ENCODE results near the gene PHPT1.

Gene PHPT1

DNA sequence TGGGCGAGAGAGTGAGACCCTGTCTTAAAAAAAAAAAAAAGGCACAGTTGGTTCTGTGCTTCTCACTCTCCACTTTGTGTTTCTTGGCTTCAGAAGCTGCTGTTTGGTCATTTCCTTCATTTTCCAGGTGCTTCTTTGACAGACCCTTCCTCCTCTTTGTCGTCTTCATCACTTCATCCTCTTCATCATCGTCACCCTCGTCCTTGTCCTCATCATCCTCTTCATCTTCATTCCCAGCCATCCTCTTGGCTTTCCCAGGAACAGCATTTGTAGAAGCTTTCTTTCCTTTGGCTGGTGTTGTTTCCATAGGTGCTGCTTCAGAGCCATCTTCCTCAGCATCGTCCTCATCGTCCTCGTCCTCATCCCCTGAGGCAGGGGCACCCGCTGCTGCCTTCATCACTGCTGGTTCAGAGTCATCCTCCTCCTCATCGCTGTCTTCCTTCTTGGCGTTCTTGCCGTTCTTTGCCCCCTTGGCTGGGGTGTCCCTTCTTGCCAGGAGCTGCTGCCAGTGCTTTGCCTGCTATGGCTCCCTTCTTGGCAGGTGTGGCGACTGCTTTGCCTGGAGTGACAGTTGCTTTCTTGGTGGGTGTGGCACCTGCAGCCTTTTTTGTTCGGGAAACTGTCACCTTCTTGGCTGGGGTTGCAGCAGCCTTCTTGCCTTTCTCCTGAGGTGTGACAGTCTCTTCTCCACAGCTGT is 34.3 kb upstream of the PHPT1 start:
- Mint-ChIP-seq H3K27ac (no peak overlapping the region), H3K9me3 (no peaks in the 10 kb centered on the region), H3K4me3 (no peak overlapping the region), H3K36me3 (peaks cover 66% of the 10 kb centered on the region), H3K4me1 (peaks cover 42% of the 10 kb centered on the region)
- DNase-seq (ENCODE audit: low spot score in 2 of 2) (no peak), ATAC-seq (no peak)

DNA sequence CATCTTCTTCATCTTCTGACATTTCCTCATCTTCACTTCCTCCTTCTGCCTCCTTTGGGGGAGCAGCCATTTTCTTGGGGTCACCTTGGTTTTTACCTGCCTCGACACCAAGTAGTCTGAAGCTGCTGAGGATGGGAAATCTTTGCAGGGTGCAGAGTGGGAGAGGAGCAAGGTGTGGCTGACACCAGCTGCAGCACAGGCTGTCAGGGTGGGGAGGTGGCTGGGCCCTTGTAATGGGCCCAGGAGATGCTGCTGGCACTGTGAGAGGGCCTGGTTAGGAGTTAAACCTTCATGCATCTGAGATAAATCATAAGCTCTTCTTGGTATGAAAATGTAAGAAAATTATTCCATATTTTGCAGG is 33.8 kb upstream of the PHPT1 start:
- DNase-seq (ENCODE audit: low spot score in 2 of 2): no peak
- peaks cover 37% of the 10 kb centered on the region for H3K4me1 Mint-ChIP-seq
- no peak overlapping the region for H3K4me3 Mint-ChIP-seq
- H3K9me3 Mint-ChIP-seq: no peaks in the 10 kb centered on the region
- peaks cover 64% of the 10 kb centered on the region for H3K36me3 Mint-ChIP-seq
- no peak for ATAC-seq
- no peak overlapping the region for H3K27ac Mint-ChIP-seq

GRCh38 chr9:136820971-136821825 is 28.0 kb upstream of the PHPT1 start:
- no peak for ATAC-seq
- DNase-seq (ENCODE audit: low spot score in 2 of 2): no peak
- Mint-ChIP-seq H3K4me3 (no peak overlapping the region), H3K4me1 (peaks cover 6% of the 10 kb centered on the region), H3K36me3 (peaks cover 52% of the 10 kb centered on the region), H3K9me3 (no peaks in the 10 kb centered on the region), H3K27ac (no peak overlapping the region)

DNA sequence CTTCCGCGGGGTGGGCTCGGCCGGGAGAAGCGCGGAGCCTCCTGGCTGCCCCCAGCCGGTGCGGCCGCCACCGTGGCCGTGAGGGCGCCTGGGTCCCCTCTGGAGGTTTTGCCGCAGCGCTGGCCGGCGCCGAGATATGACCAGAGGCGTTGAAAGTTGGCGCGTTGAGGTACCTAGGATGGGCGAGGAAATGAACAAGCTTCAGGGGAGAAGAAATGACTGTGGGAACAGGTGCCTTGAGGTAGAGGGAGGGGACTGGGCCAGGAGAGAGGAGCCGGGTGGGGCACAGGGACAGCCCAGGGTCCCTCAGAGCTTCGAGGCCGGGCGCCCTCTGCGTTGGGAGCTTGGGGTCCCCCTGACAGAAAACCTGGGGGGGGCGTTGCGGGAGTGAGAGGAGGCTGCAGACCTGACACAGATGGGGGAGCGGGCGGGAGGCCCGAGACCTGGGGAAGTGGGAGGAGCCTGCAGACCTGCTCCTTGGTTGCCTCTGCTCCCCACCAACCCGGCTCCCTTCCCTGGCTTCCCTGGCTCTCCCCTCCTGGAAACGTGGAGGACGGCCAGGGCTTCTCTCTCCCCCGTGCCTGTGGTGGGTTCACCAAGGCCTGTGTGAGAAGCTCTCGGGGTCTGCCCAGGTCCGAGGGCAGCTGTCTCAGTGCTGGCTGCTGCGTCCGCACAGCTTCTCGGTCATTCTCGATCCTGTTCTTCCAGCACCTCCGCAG is 27.2 kb upstream of the PHPT1 start:
- Mint-ChIP-seq H3K4me3 (no peak overlapping the region), H3K27ac (no peak overlapping the region), H3K4me1 (peaks cover 6% of the 10 kb centered on the region), H3K36me3 (peaks cover 47% of the 10 kb centered on the region), H3K9me3 (no peaks in the 10 kb centered on the region)
- ATAC-seq (no peak), DNase-seq (ENCODE audit: low spot score in 2 of 2) (no peak)

DNA sequence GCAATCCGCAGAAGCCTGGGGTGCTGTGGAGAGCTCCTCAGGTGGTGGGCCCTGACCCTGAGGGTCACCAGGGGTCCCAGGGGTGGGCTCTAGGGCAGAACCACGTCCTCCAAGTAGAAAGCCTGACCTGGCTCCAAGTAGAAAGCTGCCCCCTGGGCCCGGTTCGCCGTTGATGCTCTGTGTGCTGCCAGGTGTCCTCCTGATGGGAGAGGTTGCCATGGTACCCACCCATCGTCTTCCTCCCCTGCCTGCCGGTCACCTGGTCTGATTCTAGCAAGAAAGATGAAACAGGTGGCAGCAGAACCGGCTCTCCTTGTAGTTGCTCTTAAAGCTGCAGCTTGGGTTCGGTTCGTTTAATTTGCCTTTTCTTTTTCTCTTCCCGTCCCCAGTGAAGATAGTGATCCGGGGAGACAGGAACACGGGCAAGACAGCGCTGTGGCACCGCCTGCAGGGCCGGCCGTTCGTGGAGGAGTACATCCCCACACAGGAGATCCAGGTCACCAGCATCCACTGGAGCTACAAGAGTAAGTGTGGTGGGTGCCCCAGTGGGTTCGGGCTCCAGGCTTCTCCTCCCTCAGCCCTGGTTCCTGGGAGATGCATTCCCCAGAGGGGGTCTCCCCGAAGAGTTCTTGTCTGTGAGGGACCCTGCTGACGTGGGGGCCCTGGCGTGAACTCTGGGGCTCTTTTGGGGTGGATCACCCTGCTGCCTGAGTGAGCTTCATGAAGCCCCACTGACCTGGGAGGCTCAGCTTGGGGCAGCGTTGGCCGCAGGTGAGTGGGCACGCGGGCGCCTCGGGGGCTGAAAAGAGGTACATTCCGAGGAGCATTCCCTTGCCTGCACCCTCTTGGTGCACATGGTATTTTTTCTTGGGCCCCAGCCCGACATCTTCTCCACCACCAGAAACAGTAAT is 25.8 kb upstream of the PHPT1 start:
- Mint-ChIP-seq H3K4me3 (no peak overlapping the region), H3K4me1 (peaks cover 6% of the 10 kb centered on the region), H3K9me3 (no peaks in the 10 kb centered on the region), H3K27ac (no peak overlapping the region), H3K36me3 (peaks cover 42% of the 10 kb centered on the region)
- no peak for ATAC-seq
- DNase-seq (ENCODE audit: low spot score in 2 of 2): no peak

DNA sequence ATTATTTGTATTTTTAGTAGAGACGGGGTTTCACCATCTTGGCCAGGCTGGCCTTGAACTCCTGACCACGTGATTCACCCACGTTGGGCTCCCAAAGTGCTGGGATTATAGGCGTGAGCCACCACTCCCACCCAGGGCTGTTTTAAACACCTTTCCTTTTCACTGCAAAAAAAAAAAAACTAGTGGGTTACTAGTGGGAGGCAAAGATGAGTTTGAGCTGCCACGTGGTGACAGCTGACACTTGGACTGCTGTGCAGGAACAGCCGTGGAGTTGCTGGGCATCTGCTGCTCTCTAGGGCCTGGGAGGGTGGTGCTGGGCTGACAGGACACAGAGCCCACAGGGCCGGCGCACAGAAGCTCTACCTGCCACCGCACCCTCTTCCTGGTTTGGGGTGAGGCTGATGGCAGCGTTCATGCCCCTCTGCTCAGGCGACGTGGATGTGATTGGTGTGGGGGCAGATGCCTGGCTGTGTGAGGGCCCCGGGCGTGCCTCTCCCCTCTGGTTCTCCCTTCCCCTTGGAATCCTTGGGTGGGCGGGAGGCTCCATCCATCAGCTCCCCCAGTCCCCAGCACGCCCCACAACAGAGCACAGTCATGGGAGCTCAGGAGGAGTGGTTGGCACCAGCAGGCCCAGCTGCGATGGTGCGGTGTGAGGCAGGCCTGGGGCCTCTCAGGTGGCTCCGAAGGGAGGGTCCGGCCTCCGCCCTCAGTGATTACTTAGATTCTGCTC is 24.5 kb upstream of the PHPT1 start:
- Mint-ChIP-seq H3K27ac (no peak overlapping the region), H3K4me1 (peaks cover 6% of the 10 kb centered on the region), H3K9me3 (no peaks in the 10 kb centered on the region), H3K36me3 (peaks cover 43% of the 10 kb centered on the region), H3K4me3 (no peak overlapping the region)
- no peak for ATAC-seq
- no peak for DNase-seq (ENCODE audit: low spot score in 2 of 2)

- Mint-ChIP-seq H3K36me3 (peaks cover 42% of the 10 kb centered on the region), H3K27ac (no peak overlapping the region), H3K4me1 (peaks cover 6% of the 10 kb centered on the region), H3K4me3 (no peak overlapping the region), H3K9me3 (no peaks in the 10 kb centered on the region)
- ATAC-seq (no peak), DNase-seq (ENCODE audit: low spot score in 2 of 2) (no peak)
These were observed 23.7 kb upstream of the PHPT1 start for GRCh38 chr9:136825295-136826187.

DNA sequence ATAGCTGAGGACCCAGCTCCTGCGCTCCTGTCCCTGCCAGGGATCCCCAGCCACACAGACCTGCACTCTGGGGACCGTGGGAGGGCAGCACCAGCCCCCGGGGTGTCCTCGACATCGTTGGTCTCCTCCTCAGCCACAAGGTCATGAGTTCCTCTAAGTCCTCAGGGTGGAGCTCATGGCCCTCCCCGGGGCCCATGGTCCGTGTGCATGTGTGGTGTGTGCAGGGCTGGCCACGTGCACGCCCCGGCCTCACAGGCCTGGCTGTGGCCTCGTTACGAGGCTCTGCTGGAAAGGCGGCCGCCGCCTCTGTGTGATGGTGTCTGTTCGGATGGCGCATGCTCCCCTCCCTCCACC is 23.0 kb upstream of the PHPT1 start:
- no peaks in the 10 kb centered on the region for H3K9me3 Mint-ChIP-seq
- H3K4me3 Mint-ChIP-seq: no peak overlapping the region
- no peak overlapping the region for H3K27ac Mint-ChIP-seq
- no peak for DNase-seq (ENCODE audit: low spot score in 2 of 2)
- H3K4me1 Mint-ChIP-seq: peaks cover under 1% of the 10 kb centered on the region
- ATAC-seq: no peak
- H3K36me3 Mint-ChIP-seq: peaks cover 46% of the 10 kb centered on the region

- no peak for ATAC-seq
- H3K4me1 Mint-ChIP-seq: no peaks in the 10 kb centered on the region
- no peaks in the 10 kb centered on the region for H3K9me3 Mint-ChIP-seq
- no peak overlapping the region for H3K27ac Mint-ChIP-seq
- H3K4me3 Mint-ChIP-seq: no peak overlapping the region
- peaks cover 51% of the 10 kb centered on the region for H3K36me3 Mint-ChIP-seq
- DNase-seq (ENCODE audit: low spot score in 2 of 2): no peak
These were observed 22.3 kb upstream of the PHPT1 start for GRCh38 chr9:136826703-136827582.

DNA sequence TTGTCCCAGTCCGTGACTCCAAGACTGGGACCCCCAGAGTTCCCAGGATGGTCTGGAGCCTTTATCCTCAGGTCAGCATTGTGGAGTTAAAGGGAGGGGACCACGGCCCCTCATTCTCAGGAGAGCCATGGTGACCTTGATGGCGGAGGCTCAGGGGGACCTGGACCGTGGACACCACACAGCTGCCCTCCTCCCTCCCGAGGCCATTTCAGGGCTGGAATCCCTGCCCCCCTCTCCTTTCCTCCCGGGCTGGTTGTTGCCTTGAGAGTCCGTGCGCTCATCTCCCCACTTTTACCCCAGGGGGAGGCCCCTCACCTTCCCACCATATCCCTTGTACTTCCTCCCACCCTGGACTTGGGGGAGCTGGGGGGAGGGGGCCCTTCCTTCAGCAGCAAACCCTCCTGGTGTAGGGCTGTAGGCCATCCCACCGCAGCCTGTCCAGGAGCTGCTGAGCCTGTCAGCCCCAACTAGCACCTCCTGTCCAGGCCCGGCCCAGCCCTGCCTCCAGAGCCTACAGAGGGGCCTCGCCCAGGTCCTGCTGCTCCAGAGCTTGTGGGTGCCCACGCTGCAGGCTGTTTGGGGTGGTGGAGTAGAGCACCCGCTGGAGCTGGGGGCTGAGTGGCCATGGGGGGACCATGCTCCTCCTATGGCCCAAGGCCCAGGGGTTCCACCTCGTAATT is 21.3 kb upstream of the PHPT1 start:
- no peak overlapping the region for H3K4me3 Mint-ChIP-seq

DNA sequence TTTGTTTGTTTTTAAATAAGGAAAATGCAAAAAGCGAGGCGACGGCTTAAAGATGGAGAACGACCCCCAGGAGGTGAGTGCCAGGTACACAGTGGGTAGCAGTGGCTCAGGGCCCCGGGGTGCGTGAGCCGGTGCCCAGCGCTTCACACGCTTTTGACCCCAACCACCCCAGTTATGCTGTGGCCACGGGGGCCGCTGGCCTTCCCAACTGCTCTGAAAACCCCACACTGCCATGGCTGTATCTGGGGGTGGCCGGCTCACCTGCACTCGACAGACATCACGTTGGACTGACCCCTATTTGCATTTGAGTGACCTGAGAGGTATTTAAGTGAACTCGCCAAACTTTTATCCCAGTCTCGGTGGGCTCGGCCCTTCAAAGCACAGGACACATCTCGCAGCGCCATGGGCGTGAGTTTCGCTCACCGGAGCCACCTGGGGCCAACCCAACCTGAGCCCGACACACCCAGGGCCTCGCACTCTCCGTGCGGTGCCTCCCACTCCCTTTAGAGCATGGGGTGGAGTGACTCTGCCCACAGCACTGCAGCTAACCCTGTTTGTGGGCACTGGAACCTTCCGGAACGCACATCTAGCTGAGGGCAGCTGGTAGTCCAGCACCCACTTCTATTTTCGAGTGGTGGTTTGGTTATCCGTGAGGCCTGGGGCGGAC is 20.6 kb upstream of the PHPT1 start:
- no peak overlapping the region for H3K27ac Mint-ChIP-seq
- H3K9me3 Mint-ChIP-seq: no peaks in the 10 kb centered on the region
- H3K36me3 Mint-ChIP-seq: peaks cover 44% of the 10 kb centered on the region
- DNase-seq (ENCODE audit: low spot score in 2 of 2): no peak
- no peak overlapping the region for H3K4me3 Mint-ChIP-seq
- H3K4me1 Mint-ChIP-seq: no peaks in the 10 kb centered on the region
- ATAC-seq: no peak

More for the DNA sequence above, 21.3 kb upstream of the PHPT1 start:
- DNase-seq (ENCODE audit: low spot score in 2 of 2) (no peak), ATAC-seq (no peak)
- no peaks in the 10 kb centered on the region for H3K9me3 Mint-ChIP-seq
- peaks cover 51% of the 10 kb centered on the region for H3K36me3 Mint-ChIP-seq
- no peaks in the 10 kb centered on the region for H3K4me1 Mint-ChIP-seq
- no peak overlapping the region for H3K27ac Mint-ChIP-seq

GRCh38 chr9:136829412-136829811 is 19.8 kb upstream of the PHPT1 start:
- H3K9me3 Mint-ChIP-seq: no peaks in the 10 kb centered on the region
- no peak for DNase-seq (ENCODE audit: low spot score in 2 of 2)
- H3K27ac Mint-ChIP-seq: no peak overlapping the region

More at GRCh38 chr9:136829412-136829811, 19.8 kb upstream of the PHPT1 start:
- Mint-ChIP-seq H3K4me1 (no peaks in the 10 kb centered on the region), H3K4me3 (no peak overlapping the region), H3K36me3 (peaks cover 36% of the 10 kb centered on the region)
- no peak for ATAC-seq
